HG03095 (cell line): ENCODE data around the gene LEKR1.

Source experiments
- ATAC-seq: cut with Tn5 transposase; IDR thresholded peaks from one replicate; pipeline ENCODE4 v1.9.1; 2021; ENCODE audit warnings: moderate library complexity; ENCODE audit not compliant: unreplicated experiment

LEKR1 gene

GRCh38 chr3:156973954-156974353 is 147.8 kb downstream of the LEKR1 start:
- no peak for ATAC-seq

- ATAC-seq: no peak
Measured at GRCh38 chr3:156974931-156975330, 148.8 kb downstream of the LEKR1 start.

GRCh38 chr3:156975721-156976120 is 149.6 kb downstream of the LEKR1 start:
- no peak for ATAC-seq

GRCh38 chr3:156976933-156977332 is 150.8 kb downstream of the LEKR1 start:
- no peak for ATAC-seq

GRCh38 chr3:156978481-156978961 is 152.4 kb downstream of the LEKR1 start:
- peak; percentile 96 for ATAC-seq

GRCh38 chr3:156981005-156981404 is 154.9 kb downstream of the LEKR1 start:
- no peak for ATAC-seq

GRCh38 chr3:156983559-156983958 is 157.4 kb downstream of the LEKR1 start:
- no peak for ATAC-seq

- no peak for ATAC-seq
Measured at GRCh38 chr3:156985711-156986110, 159.6 kb downstream of the LEKR1 start.

GRCh38 chr3:156987946-156988345 is 161.8 kb downstream of the LEKR1 start:
- no peak for ATAC-seq

GRCh38 chr3:156997351-156997750 is 171.2 kb downstream of the LEKR1 start:
- ATAC-seq: no peak

- ATAC-seq: no peak
Measured at GRCh38 chr3:157001221-157001957, 175.2 kb downstream of the LEKR1 start.

GRCh38 chr3:157021679-157022078 is 195.5 kb downstream of the LEKR1 start:
- ATAC-seq: no peak

GRCh38 chr3:157023226-157023625 is 197.1 kb downstream of the LEKR1 start:
- no peak for ATAC-seq

GRCh38 chr3:157026091-157026490 is 199.9 kb downstream of the LEKR1 start:
- no peak for ATAC-seq

GRCh38 chr3:157027861-157028745 is 201.9 kb downstream of the LEKR1 start:
- ATAC-seq: no peak

GRCh38 chr3:157029365-157029790 is 203.2 kb downstream of the LEKR1 start:
- ATAC-seq: no peak

- no peak for ATAC-seq
Measured at GRCh38 chr3:157030712-157031111, 204.6 kb downstream of the LEKR1 start.

GRCh38 chr3:157033001-157033400 is 206.8 kb downstream of the LEKR1 start:
- ATAC-seq: no peak

GRCh38 chr3:157040456-157040855 is 214.3 kb downstream of the LEKR1 start:
- no peak for ATAC-seq

GRCh38 chr3:157042226-157042625 is 216.1 kb downstream of the LEKR1 start:
- ATAC-seq: no peak

- ATAC-seq: no peak
Measured at GRCh38 chr3:157043771-157044170, 217.6 kb downstream of the LEKR1 start.
